HEK293 (cell line): ENCODE results near the gene IL16.

Source experiments
- CTCF ChIP-seq: fragments of 450-650 bp; formaldehyde crosslinking; IDR thresholded peaks from 2 replicates; pipeline ENCODE4 v1.5.1; 2016; ENCODE audit warnings: missing biosample characterization, missing genetic modification characterization
- KLF16 ChIP-seq: fragments of 450-650 bp; formaldehyde crosslinking; IDR thresholded peaks from 2 replicates; pipeline ENCODE4 v1.5.1; 2017; ENCODE audit warnings: missing biosample characterization, missing genetic modification characterization
- TCF7L2 ChIP-seq: IDR thresholded peaks from 2 replicates; pipeline ENCODE4 v1.6.1; 2011; ENCODE audit warnings: low read depth, mild to moderate bottlenecking, inconsistent platforms, low read length, moderate library complexity, borderline replicate concordance
- ZBTB1 ChIP-seq: fragments of 450-650 bp; formaldehyde crosslinking; IDR thresholded peaks from 2 replicates; pipeline ENCODE4 v1.5.1; 2016; ENCODE audit warnings: missing biosample characterization, missing genetic modification characterization
- ZBTB8A ChIP-seq: fragments of 450-650 bp; formaldehyde crosslinking; IDR thresholded peaks from 2 replicates; pipeline ENCODE4 v1.5.1; 2016; ENCODE audit warnings: missing biosample characterization, missing genetic modification characterization
- ZNF10 ChIP-seq: fragments of 450-650 bp; formaldehyde crosslinking; IDR thresholded peaks from 2 replicates; pipeline ENCODE4 v1.5.1; 2017; ENCODE audit warnings: missing biosample characterization, missing genetic modification characterization
- ZNF146 ChIP-seq: fragments of 450-650 bp; formaldehyde crosslinking; IDR thresholded peaks from 2 replicates; pipeline ENCODE4 v1.5.1; 2016; ENCODE audit warnings: missing biosample characterization, missing genetic modification characterization
- ZNF155 ChIP-seq: fragments of 450-650 bp; formaldehyde crosslinking; IDR thresholded peaks from 2 replicates; pipeline ENCODE4 v1.5.1; 2016; ENCODE audit warnings: missing biosample characterization, missing genetic modification characterization
- ZNF274 ChIP-seq, 2 experiments: fragments of 200-500 bp in 1 of 2; fragments of 450-650 bp in 1 of 2; sonication (Bioruptor generic) in 1 of 2; formaldehyde crosslinking in 1 of 2; IDR thresholded peaks; 2 replicates each; pipeline versions ENCODE4 v1.5.1 to v1.6.1; 2014 to 2016; ENCODE audit warnings: borderline replicate concordance in 1 of 2, inconsistent platforms in 1 of 2, low read length in 1 of 2, missing biosample characterization in 1 of 2, missing genetic modification characterization in 1 of 2
- ZNF341 ChIP-seq: fragments of 450-650 bp; formaldehyde crosslinking; IDR thresholded peaks from 2 replicates; pipeline ENCODE4; 2016; ENCODE audit warnings: low read depth, missing biosample characterization, missing genetic modification characterization
- ZNF423 ChIP-seq: fragments of 450-650 bp; formaldehyde crosslinking; IDR thresholded peaks from 2 replicates; pipeline ENCODE4 v1.5.1; 2016; ENCODE audit warnings: missing biosample characterization, missing genetic modification characterization
- TF ChIP-seq, protein P1 (sequence below): fragments of 450-650 bp; formaldehyde crosslinking; IDR thresholded peaks from 2 replicates; pipeline ENCODE4 v1.5.1; 2016; ENCODE audit warnings: missing biosample characterization, missing genetic modification characterization, borderline replicate concordance
- TF ChIP-seq, protein P2 (sequence below): fragments of 450-650 bp; formaldehyde crosslinking; IDR thresholded peaks from 2 replicates; pipeline ENCODE4 v1.5.1; 2016; ENCODE audit warnings: missing biosample characterization, missing genetic modification characterization

GRCh38 chr15:81277851-81278250, 81.2 kb downstream of the IL16 start:
- TF ChIP-seq TCF7L2 = no peak
- no peak for TF ChIP-seq KLF16 (tag by site-specific recombination)
- TF ChIP-seq CTCF = no peak
- no peak for TF ChIP-seq ZNF146 (tag by site-specific recombination)
- no peak for TF ChIP-seq ZBTB1 (tag by site-specific recombination)
- 0 out of 2 replicates have a peak, but pooled peaks have one; percentile 43 for TF ChIP-seq ZBTB8A (tag by site-specific recombination)
- TF ChIP-seq, protein P1, sequence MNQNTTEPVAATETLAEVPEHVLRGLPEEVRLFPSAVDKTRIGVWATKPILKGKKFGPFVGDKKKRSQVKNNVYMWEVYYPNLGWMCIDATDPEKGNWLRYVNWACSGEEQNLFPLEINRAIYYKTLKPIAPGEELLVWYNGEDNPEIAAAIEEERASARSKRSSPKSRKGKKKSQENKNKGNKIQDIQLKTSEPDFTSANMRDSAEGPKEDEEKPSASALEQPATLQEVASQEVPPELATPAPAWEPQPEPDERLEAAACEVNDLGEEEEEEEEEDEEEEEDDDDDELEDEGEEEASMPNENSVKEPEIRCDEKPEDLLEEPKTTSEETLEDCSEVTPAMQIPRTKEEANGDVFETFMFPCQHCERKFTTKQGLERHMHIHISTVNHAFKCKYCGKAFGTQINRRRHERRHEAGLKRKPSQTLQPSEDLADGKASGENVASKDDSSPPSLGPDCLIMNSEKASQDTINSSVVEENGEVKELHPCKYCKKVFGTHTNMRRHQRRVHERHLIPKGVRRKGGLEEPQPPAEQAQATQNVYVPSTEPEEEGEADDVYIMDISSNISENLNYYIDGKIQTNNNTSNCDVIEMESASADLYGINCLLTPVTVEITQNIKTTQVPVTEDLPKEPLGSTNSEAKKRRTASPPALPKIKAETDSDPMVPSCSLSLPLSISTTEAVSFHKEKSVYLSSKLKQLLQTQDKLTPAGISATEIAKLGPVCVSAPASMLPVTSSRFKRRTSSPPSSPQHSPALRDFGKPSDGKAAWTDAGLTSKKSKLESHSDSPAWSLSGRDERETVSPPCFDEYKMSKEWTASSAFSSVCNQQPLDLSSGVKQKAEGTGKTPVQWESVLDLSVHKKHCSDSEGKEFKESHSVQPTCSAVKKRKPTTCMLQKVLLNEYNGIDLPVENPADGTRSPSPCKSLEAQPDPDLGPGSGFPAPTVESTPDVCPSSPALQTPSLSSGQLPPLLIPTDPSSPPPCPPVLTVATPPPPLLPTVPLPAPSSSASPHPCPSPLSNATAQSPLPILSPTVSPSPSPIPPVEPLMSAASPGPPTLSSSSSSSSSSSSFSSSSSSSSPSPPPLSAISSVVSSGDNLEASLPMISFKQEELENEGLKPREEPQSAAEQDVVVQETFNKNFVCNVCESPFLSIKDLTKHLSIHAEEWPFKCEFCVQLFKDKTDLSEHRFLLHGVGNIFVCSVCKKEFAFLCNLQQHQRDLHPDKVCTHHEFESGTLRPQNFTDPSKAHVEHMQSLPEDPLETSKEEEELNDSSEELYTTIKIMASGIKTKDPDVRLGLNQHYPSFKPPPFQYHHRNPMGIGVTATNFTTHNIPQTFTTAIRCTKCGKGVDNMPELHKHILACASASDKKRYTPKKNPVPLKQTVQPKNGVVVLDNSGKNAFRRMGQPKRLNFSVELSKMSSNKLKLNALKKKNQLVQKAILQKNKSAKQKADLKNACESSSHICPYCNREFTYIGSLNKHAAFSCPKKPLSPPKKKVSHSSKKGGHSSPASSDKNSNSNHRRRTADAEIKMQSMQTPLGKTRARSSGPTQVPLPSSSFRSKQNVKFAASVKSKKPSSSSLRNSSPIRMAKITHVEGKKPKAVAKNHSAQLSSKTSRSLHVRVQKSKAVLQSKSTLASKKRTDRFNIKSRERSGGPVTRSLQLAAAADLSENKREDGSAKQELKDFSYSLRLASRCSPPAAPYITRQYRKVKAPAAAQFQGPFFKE (tag by site-specific recombination) = no peak
- TF ChIP-seq ZNF10 (tag by site-specific recombination) = no peak
- TF ChIP-seq ZNF274 (IDR thresholded peaks at IDR 0.05; ENCODE audit: low read length) = no peak
- TF ChIP-seq ZNF274 (tag by site-specific recombination; IDR thresholded peaks at IDR 0.05; ENCODE audit: borderline replicate concordance) = no peak
- TF ChIP-seq ZNF341 = no peak
- TF ChIP-seq ZNF423 (tag by site-specific recombination) = no peak
- no peak for TF ChIP-seq ZNF155 (tag by site-specific recombination)
- TF ChIP-seq, protein P2, sequence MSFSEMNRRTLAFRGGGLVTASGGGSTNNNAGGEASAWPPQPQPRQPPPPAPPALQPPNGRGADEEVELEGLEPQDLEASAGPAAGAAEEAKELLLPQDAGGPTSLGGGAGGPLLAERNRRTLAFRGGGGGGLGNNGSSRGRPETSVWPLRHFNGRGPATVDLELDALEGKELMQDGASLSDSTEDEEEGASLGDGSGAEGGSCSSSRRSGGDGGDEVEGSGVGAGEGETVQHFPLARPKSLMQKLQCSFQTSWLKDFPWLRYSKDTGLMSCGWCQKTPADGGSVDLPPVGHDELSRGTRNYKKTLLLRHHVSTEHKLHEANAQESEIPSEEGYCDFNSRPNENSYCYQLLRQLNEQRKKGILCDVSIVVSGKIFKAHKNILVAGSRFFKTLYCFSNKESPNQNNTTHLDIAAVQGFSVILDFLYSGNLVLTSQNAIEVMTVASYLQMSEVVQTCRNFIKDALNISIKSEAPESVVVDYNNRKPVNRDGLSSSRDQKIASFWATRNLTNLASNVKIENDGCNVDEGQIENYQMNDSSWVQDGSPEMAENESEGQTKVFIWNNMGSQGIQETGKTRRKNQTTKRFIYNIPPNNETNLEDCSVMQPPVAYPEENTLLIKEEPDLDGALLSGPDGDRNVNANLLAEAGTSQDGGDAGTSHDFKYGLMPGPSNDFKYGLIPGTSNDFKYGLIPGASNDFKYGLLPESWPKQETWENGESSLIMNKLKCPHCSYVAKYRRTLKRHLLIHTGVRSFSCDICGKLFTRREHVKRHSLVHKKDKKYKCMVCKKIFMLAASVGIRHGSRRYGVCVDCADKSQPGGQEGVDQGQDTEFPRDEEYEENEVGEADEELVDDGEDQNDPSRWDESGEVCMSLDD (tag by site-specific recombination) = no peak
